HG03520 (cell line): ENCODE results near the gene SIRPA.

Experiments
- ATAC-seq: cut with Tn5 transposase; IDR thresholded peaks from one replicate; pipeline ENCODE4 v1.9.1; 2021; ENCODE audit warnings: mild to moderate bottlenecking, moderate library complexity; ENCODE audit not compliant: unreplicated experiment

SIRPA gene

GRCh38 chr20:1894951-1895673 is at the start of gene SIRPA:
Gene SIRPA (plus strand): TSS chr20:1895407. CDS start chr20:1895448, 41 bp downstream.
- ATAC-seq: no peak

- no peak for ATAC-seq
Observed at GRCh38 chr20:1845701-1846100, 49.5 kb upstream of the SIRPA start.

- no peak for ATAC-seq
Observed at GRCh38 chr20:1846341-1846740, 48.9 kb upstream of the SIRPA start.

GRCh38 chr20:1846876-1847275 is 48.3 kb upstream of the SIRPA start:
- no peak for ATAC-seq

GRCh38 chr20:1847780-1848179 is 47.4 kb upstream of the SIRPA start:
- no peak for ATAC-seq

- ATAC-seq: no peak
Observed at GRCh38 chr20:1848373-1848772, 46.8 kb upstream of the SIRPA start.

- no peak for ATAC-seq
Observed at GRCh38 chr20:1851396-1851795, 43.8 kb upstream of the SIRPA start.

- no peak for ATAC-seq
Observed at GRCh38 chr20:1853473-1853872, 41.7 kb upstream of the SIRPA start.

- ATAC-seq: no peak
Observed at GRCh38 chr20:1854246-1854645, 41.0 kb upstream of the SIRPA start.

- ATAC-seq: no peak
Observed at GRCh38 chr20:1855109-1855508, 40.1 kb upstream of the SIRPA start.

GRCh38 chr20:1855690-1856089 is 39.5 kb upstream of the SIRPA start:
- no peak for ATAC-seq

GRCh38 chr20:1856424-1856823 is 38.8 kb upstream of the SIRPA start:
- no peak for ATAC-seq

- no peak for ATAC-seq
Observed at GRCh38 chr20:1857466-1857865, 37.7 kb upstream of the SIRPA start.

- ATAC-seq: no peak
Observed at GRCh38 chr20:1858871-1859270, 36.3 kb upstream of the SIRPA start.

- no peak for ATAC-seq
Observed at GRCh38 chr20:1860446-1860845, 34.8 kb upstream of the SIRPA start.

GRCh38 chr20:1861347-1861976 is 33.7 kb upstream of the SIRPA start:
- no peak for ATAC-seq

- no peak for ATAC-seq
Observed at GRCh38 chr20:1861996-1862662, 33.1 kb upstream of the SIRPA start.

GRCh38 chr20:1862663-1863053 is 32.5 kb upstream of the SIRPA start:
- no peak for ATAC-seq

- ATAC-seq: no peak
Observed at GRCh38 chr20:1863296-1863695, 31.9 kb upstream of the SIRPA start.

- no peak for ATAC-seq
Observed at GRCh38 chr20:1866834-1867233, 28.4 kb upstream of the SIRPA start.

GRCh38 chr20:1867495-1868260 is 27.5 kb upstream of the SIRPA start:
- ATAC-seq: no peak
